A549 (cell line): Measurements from ENCODE around the gene ROR1. TPM values are rescaled to one million over a fixed set of nuclear protein-coding genes. Genes with fewer than 3 reads are reported as not detected.
A peak's percentile ranks its signal among the peaks of the same experiment; 100 is the strongest.

Experiments used
- ATAC-seq, 2 experiments: fragments of 200-7000 bp in 1 of 2; fragments of >200 bp in 1 of 2; cut with Nextera tagmentation in 1 of 2; cut with Tn5 transposase in 1 of 2; 3 replicates each; pipeline versions ENCODE4 v1.8.0 to v1.9.1; 2018 to 2020; ENCODE audit warnings: mild to moderate bottlenecking in 1 of 2, moderate library complexity in 1 of 2
- CTCF ChIA-PET: fragments of 300-600 bp; sonication (Branson Sonifier 250); formaldehyde crosslinking; extraction: SDS; loops from one replicate; lab custom pipeline; 2021; ENCODE audit warnings: antibody characterized with exemption, inconsistent platforms; lab: Yijun Ruan, JAX
- POLR2A ChIA-PET: fragments of 350-600 bp; formaldehyde crosslinking; extraction: SDS; loops from one replicate; lab custom pipeline; 2021; ENCODE audit warnings: antibody characterized with exemption, inconsistent platforms; lab: Yijun Ruan, JAX
- DNase-seq, 2 experiments: peaks; one replicate each; pipeline versions ENCODE4 v3.0.0 to v3.0.0-alpha.2; 2011 to 2016; ENCODE audit warnings: low read depth in 1 of 2, low spot score in 1 of 2
- FAIRE-seq: peaks from 2 replicates; lab custom pipeline; 2011; peaks lifted over from hg19 to GRCh38; lab: Jason Lieb, UNC
- H3K27ac ChIP-seq, 2 experiments: fragments of >200 bp; sonication (Bioruptor Twin); formaldehyde crosslinking; 3 replicates each; pipeline ENCODE4 v1.5.1; 2016 to 2017
- H3K4me1 ChIP-seq: fragments of >200 bp; sonication (Bioruptor Twin); formaldehyde crosslinking; 3 replicates; pipeline ENCODE4 v1.6.1; 2016
- H3K4me2 ChIP-seq: fragments of >200 bp; sonication (Bioruptor Twin); formaldehyde crosslinking; 3 replicates; pipeline ENCODE4 v1.6.1; 2016
- H3K4me3 ChIP-seq: fragments of >200 bp; sonication (Bioruptor Twin); formaldehyde crosslinking; 3 replicates; pipeline ENCODE4 v1.5.1; 2016
- H3K9me3 ChIP-seq: fragments of >200 bp; sonication (Bioruptor Twin); formaldehyde crosslinking; 3 replicates; pipeline ENCODE4 v1.6.1; 2016
- BCL3 ChIP-seq: fragments of >200 bp; sonication (Bioruptor Twin); formaldehyde crosslinking; IDR thresholded peaks from 3 replicates; pipeline ENCODE4 v1.6.1; 2016
- BHLHE40 ChIP-seq: IDR thresholded peaks from 2 replicates; pipeline ENCODE4 v1.6.1; 2012; ENCODE audit warnings: low read depth, low read length, inconsistent platforms
- CHD4 ChIP-seq: fragments of 200-600 bp; sonication (generic); IDR thresholded peaks from 2 replicates; pipeline ENCODE4 v1.6.1; 2016; ENCODE audit warnings: antibody characterized with exemption, mild to moderate bottlenecking, borderline replicate concordance
- E2F6 ChIP-seq: IDR thresholded peaks from 2 replicates; pipeline ENCODE4 v1.6.1; 2012; ENCODE audit warnings: low read depth, borderline replicate concordance
- ELK1 ChIP-seq: fragments of 150-350 bp; IDR thresholded peaks from 2 replicates; pipeline ENCODE4 v1.6.1; 2014; ENCODE audit warnings: low read depth, mild to moderate bottlenecking, low read length
- FOSL2 ChIP-seq, 2 experiments: fragments of 450-650 bp in 1 of 2; fragments of >200 bp in 1 of 2; sonication (Bioruptor Twin) in 1 of 2; formaldehyde crosslinking; IDR thresholded peaks; 2 replicates each; pipeline versions ENCODE4 v1.5.0 to v1.6.1; 2016 to 2020; ENCODE audit warnings: mild to moderate bottlenecking in 1 of 2, moderate library complexity in 1 of 2
- FOXS1 ChIP-seq: fragments of 250-450 bp; sonication (Bioruptor Pico); IDR thresholded peaks from 2 replicates; pipeline ENCODE4 v1.5.0; 2020; ENCODE audit warnings: mild to moderate bottlenecking, moderate library complexity
- HDAC2 ChIP-seq: fragments of 200-600 bp; sonication (generic); IDR thresholded peaks from 2 replicates; pipeline ENCODE4 v1.6.1; 2016
- HES2 ChIP-seq: fragments of >200 bp; sonication (Bioruptor Twin); formaldehyde crosslinking; IDR thresholded peaks from 2 replicates; pipeline ENCODE4 v1.6.1; 2016
- HOXB13 ChIP-seq: fragments of 250-450 bp; sonication (Bioruptor Pico); IDR thresholded peaks from 2 replicates; pipeline ENCODE4 v1.5.0; 2020; ENCODE audit warnings: low read depth, mild to moderate bottlenecking, moderate library complexity
- JUNB ChIP-seq: fragments of >200 bp; sonication (Bioruptor Twin); formaldehyde crosslinking; IDR thresholded peaks from 2 replicates; pipeline ENCODE4 v1.6.1; 2016
- MAX ChIP-seq: IDR thresholded peaks from 2 replicates; pipeline ENCODE4 v1.6.1; 2012
- NFE2L2 ChIP-seq: fragments of 150-350 bp; conservative IDR thresholded peaks from 2 replicates; pipeline ENCODE4 v1.6.1; 2014; ENCODE audit warnings: low read length
- NPAS2 ChIP-seq: fragments of 250-450 bp; sonication (Bioruptor Pico); IDR thresholded peaks from 2 replicates; pipeline ENCODE4 v1.8.0; 2022; ENCODE audit warnings: mild to moderate bottlenecking, moderate library complexity, borderline replicate concordance
- RAD21 ChIP-seq, 2 experiments: fragments of >200 bp in 1 of 2; sonication (Bioruptor Twin) in 1 of 2; formaldehyde crosslinking in 1 of 2; IDR thresholded peaks in 1 of 2; conservative IDR thresholded peaks in 1 of 2; 2 replicates in 1 of 2; 3 replicates in 1 of 2; pipeline ENCODE4 v1.6.1; 2012 to 2018; ENCODE audit warnings: inconsistent platforms in 1 of 2
- REST ChIP-seq: fragments of 200-600 bp; sonication (generic); IDR thresholded peaks from 2 replicates; pipeline ENCODE4 v1.6.1; 2016; ENCODE audit warnings: antibody characterized with exemption, mild to moderate bottlenecking, moderate library complexity
- RNF2 ChIP-seq: fragments of 200-600 bp; sonication (generic); IDR thresholded peaks from 2 replicates; pipeline ENCODE4 v1.6.1; 2016; ENCODE audit warnings: low read depth, mild to moderate bottlenecking, antibody characterized with exemption, moderate library complexity, borderline replicate concordance
- TFCP2L1 ChIP-seq: fragments of 250-450 bp; sonication (Bioruptor Pico); IDR thresholded peaks from 2 replicates; pipeline ENCODE4 v1.5.0; 2021; ENCODE audit warnings: mild to moderate bottlenecking
- TP53 ChIP-seq: fragments of 250-450 bp; sonication (Bioruptor Pico); IDR thresholded peaks from 2 replicates; pipeline ENCODE4 v1.5.0; 2021; ENCODE audit warnings: mild to moderate bottlenecking, moderate library complexity
- ZC3H11A ChIP-seq: fragments of 450-650 bp; IDR thresholded peaks from 2 replicates; pipeline ENCODE4 v1.6.1; 2014; ENCODE audit warnings: antibody characterized with exemption, mild to moderate bottlenecking
- ZFP36 ChIP-seq: fragments of 450-650 bp; IDR thresholded peaks from 2 replicates; pipeline ENCODE4 v1.6.1; 2014; ENCODE audit warnings: borderline replicate concordance; ENCODE audit not compliant: partially characterized antibody
- ZNF302 ChIP-seq: fragments of 250-450 bp; sonication (Bioruptor Pico); IDR thresholded peaks from 2 replicates; pipeline ENCODE4 v1.9.0; 2021; ENCODE audit warnings: inconsistent platforms, mild to moderate bottlenecking, moderate library complexity
- WGBS: methylation state at CpG from one replicate; pipeline ENCODE4 v1.1.6; 2017; ENCODE audit errors: missing lambda C conversion rate; 5-methylcytosine and 5-hydroxymethylcytosine counted together
- polyA plus RNA-seq, 4 experiments: library from polyadenylated mRNA; depleted of rRNA in 3 of 4; stranded (reverse); fragments of >200 nt; fragmentation: RNase III in 1 of 4; extraction: RNeasy Plus Mini Kit Qiagen cat#74134 plus additional on column Dnase treatment in 1 of 4; gene quantifications; 2 replicates in 3 of 4; 3 replicates in 1 of 4; pipeline ENCODE4 v1.2.3, GENCODE V29; 2011 to 2017

The ROR1 gene
- polyA plus RNA-seq, 2 of the 4 experiments (the other 2 are of a cell fraction): 6.5 to 19.0 TPM

- Histone ChIP-seq H3K4me3 (no peak overlapping the region), H3K27ac (no peak overlapping the region), H3K4me1 (peaks cover 24% of the 10 kb centered on the region)
- POLR2A ChIA-PET: no interaction called here
- FAIRE-seq: no peak
- DNase-seq: no peak
- TF ChIP-seq ZNF302 (CRISPR knock-in tag) (no peak), BHLHE40 (no peak), FOXS1 (CRISPR knock-in tag) (no peak)
- TF ChIP-seq, all 56 proteins: peak for 0
- 86% methylated on average over 3 of the region's 3 CpGs for WGBS
- Histone ChIP-seq H3K4me2 (no peak overlapping the region), H3K9me3 (no peaks in the 10 kb centered on the region)
- CTCF ChIA-PET: interaction anchor here (1.1 to 1.4 kb wide), 3 partner anchors 11 to 93 kb away, joined by 3 to 4 read pairs (median 4); partner anchors contain the start of gene ROR1
- no peak for ATAC-seq
These were observed 92.3 kb downstream of the ROR1 start for GRCh38 chr1:63866084-63866483.

GRCh38 chr1:63867429-63868176 is 93.8 kb downstream of the ROR1 start:
- ChIA-PET POLR2A (no interaction called here), CTCF (interaction anchor here (0.6 kb wide), 1 partner anchor 216 kb away, joined by 3 read pairs; no protein-coding TSS in a partner anchor)
- Histone ChIP-seq H3K4me2 (peak overlapping the region; percentile 33), H3K9me3 (no peaks in the 10 kb centered on the region), H3K4me1 (peaks cover 24% of the 10 kb centered on the region), H3K27ac (no peak overlapping the region), H3K4me3 (no peak overlapping the region)
- peak in 1 of 2 experiments; percentile 21; a peak in 2 of 6 replicates for ATAC-seq
- WGBS: 81% methylated on average over 13 of the region's 14 CpGs
- FAIRE-seq: no peak
- no peak for DNase-seq
- TF ChIP-seq REST: no peak
- TF ChIP-seq HOXB13: no peak
- no peak for TF ChIP-seq NPAS2 (CRISPR knock-in tag)
- no peak for TF ChIP-seq ELK1
- TF ChIP-seq CHD4: no peak
- no peak for TF ChIP-seq TP53 (CRISPR knock-in tag)
- TF ChIP-seq RAD21 (conservative IDR thresholded peaks at IDR 0.05 in 1 of 2, IDR thresholded peaks at IDR 0.05 in 1 of 2): no peak
- TF ChIP-seq BCL3: no peak
- no peak for TF ChIP-seq ZC3H11A
- no peak for TF ChIP-seq TFCP2L1 (CRISPR knock-in tag)

GRCh38 chr1:63868268-63868781 is 94.5 kb downstream of the ROR1 start:
- TF ChIP-seq MAX (0 out of 2 replicates have a peak, but pooled peaks have one; percentile 22), ZFP36 (no peak), HES2 (no peak), RNF2 (no peak), NFE2L2 (no peak), JUNB (peak; percentile 20; the same call in 1 of the 2 replicates), HDAC2 (no peak), E2F6 (no peak), FOSL2 (IDR thresholded peaks at IDR 0.05) (0 out of 2 replicates have a peak, but pooled peaks have one; percentile 15), FOSL2 (CRISPR knock-in tag; IDR thresholded peaks at IDR 0.05) (peak; percentile 37)
- TF ChIP-seq, all 56 proteins: peak for 3
- FAIRE-seq (no peak), DNase-seq (peak; percentile 16 to 29), ATAC-seq (peak; percentile 64 to 71; a peak in 4 of 6 replicates)
- POLR2A ChIA-PET: no interaction called here
- 42% methylated on average over 5 of the region's 5 CpGs for WGBS
- peak overlapping the region in 1 of 2 experiments; percentile 29; a peak in 1 of 6 replicates for H3K27ac ChIP-seq
- peak overlapping the region; percentile 33 for H3K4me2 ChIP-seq
- H3K4me1 ChIP-seq: peaks cover 30% of the 10 kb centered on the region
- no peaks in the 10 kb centered on the region for H3K9me3 ChIP-seq
- CTCF ChIA-PET: interaction anchor here (0.6 kb wide), 1 partner anchor 217 kb away, joined by 3 read pairs; no protein-coding TSS in a partner anchor
- no peak overlapping the region for H3K4me3 ChIP-seq
